ENCODE measurements around the gene PROX1. TPM values are rescaled to one million over a fixed set of nuclear protein-coding genes. Genes with fewer than 3 reads are reported as not detected.

Gene PROX1
- total RNA-seq, 2 experiments from 2014 or later: not detected

GRCh38 chr1:213940947-213941346, 46.8 kb upstream of the PROX1 start:
- Histone ChIP-seq H3K4me1 (ENCODE audit: insufficient read depth, low read length, poor library complexity, severe bottlenecking) (no peaks in the 10 kb centered on the region), H4K20me1 (ENCODE audit: insufficient read depth, low read length) (no peaks in the 10 kb centered on the region), H3K36me3 (ENCODE audit: insufficient read depth, low read length) (no peaks in the 10 kb centered on the region), H3K4me3 (ENCODE audit: low read depth, low read length, poor library complexity, severe bottlenecking) (no peak overlapping the region), H3K79me2 (ENCODE audit: insufficient read depth, low read depth, low read length) (no peaks in the 10 kb centered on the region), H2AFZ (ENCODE audit: low read length) (no peak overlapping the region), H3K4me2 (ENCODE audit: low read length) (no peak overlapping the region), H3K27ac (ENCODE audit: low read depth, low read length, poor library complexity, severe bottlenecking) (no peak overlapping the region), H3K9me2 (ENCODE audit: insufficient read depth, low read length) (no peaks in the 10 kb centered on the region), H3K9me3 (ENCODE audit: low read length) (no peaks in the 10 kb centered on the region)
- intact Hi-C loops (cut with micrococcal nuclease; ENCODE audit: unreplicated experiment): no loop called here
- BruUV-seq (replicated peaks): no TSS peak
- ChIA-PET POLR2A (no interaction called here), CTCF (ENCODE audit: unreplicated experiment) (no interaction called here)
- no peak for DNase-seq (ENCODE audit: low spot score)
- no peak for TF ChIP-seq EZH2phosphoT487 (IDR thresholded peaks at IDR 0.05; ENCODE audit: borderline replicate concordance, low read depth, low read length)
- no peak for TF ChIP-seq CTCF (conservative IDR thresholded peaks at IDR 0.05; ENCODE audit: low read length)

GRCh38 chr1:213942061-213942460, 45.7 kb upstream of the PROX1 start:
- intact Hi-C loops (cut with micrococcal nuclease; ENCODE audit: unreplicated experiment): no loop called here
- Histone ChIP-seq H3K27ac (ENCODE audit: low read depth, low read length, poor library complexity, severe bottlenecking) (no peak overlapping the region), H3K9me3 (ENCODE audit: low read length) (no peaks in the 10 kb centered on the region), H3K79me2 (ENCODE audit: insufficient read depth, low read depth, low read length) (no peaks in the 10 kb centered on the region), H2AFZ (ENCODE audit: low read length) (no peak overlapping the region), H3K4me3 (ENCODE audit: low read depth, low read length, poor library complexity, severe bottlenecking) (no peak overlapping the region), H3K36me3 (ENCODE audit: insufficient read depth, low read length) (no peaks in the 10 kb centered on the region), H3K4me1 (ENCODE audit: insufficient read depth, low read length, poor library complexity, severe bottlenecking) (no peaks in the 10 kb centered on the region), H3K4me2 (ENCODE audit: low read length) (no peak overlapping the region), H4K20me1 (ENCODE audit: insufficient read depth, low read length) (no peaks in the 10 kb centered on the region), H3K9me2 (ENCODE audit: insufficient read depth, low read length) (no peaks in the 10 kb centered on the region)
- TF ChIP-seq EZH2phosphoT487 (IDR thresholded peaks at IDR 0.05; ENCODE audit: borderline replicate concordance, low read depth, low read length): no peak
- TF ChIP-seq CTCF (conservative IDR thresholded peaks at IDR 0.05; ENCODE audit: low read length): no peak
- ChIA-PET CTCF (ENCODE audit: unreplicated experiment) (no interaction called here), POLR2A (interaction anchor here (0.7 kb wide), 1 partner anchor 383 kb away, joined by 3 read pairs; no protein-coding TSS in a partner anchor)
- BruUV-seq (replicated peaks): no TSS peak
- DNase-seq (ENCODE audit: low spot score): no peak

- Histone ChIP-seq H2AFZ (ENCODE audit: low read length) (no peak overlapping the region), H3K4me1 (ENCODE audit: insufficient read depth, low read length, poor library complexity, severe bottlenecking) (no peaks in the 10 kb centered on the region), H3K9me3 (ENCODE audit: low read length) (no peaks in the 10 kb centered on the region), H3K4me3 (ENCODE audit: low read depth, low read length, poor library complexity, severe bottlenecking) (no peak overlapping the region), H3K4me2 (ENCODE audit: low read length) (no peak overlapping the region), H4K20me1 (ENCODE audit: insufficient read depth, low read length) (no peaks in the 10 kb centered on the region), H3K9me2 (ENCODE audit: insufficient read depth, low read length) (no peaks in the 10 kb centered on the region), H3K79me2 (ENCODE audit: insufficient read depth, low read depth, low read length) (no peaks in the 10 kb centered on the region), H3K36me3 (ENCODE audit: insufficient read depth, low read length) (no peaks in the 10 kb centered on the region), H3K27ac (ENCODE audit: low read depth, low read length, poor library complexity, severe bottlenecking) (no peak overlapping the region)
- no TSS peak for BruUV-seq (replicated peaks)
- no peak for DNase-seq (ENCODE audit: low spot score)
- POLR2A ChIA-PET: interaction anchor here (1.1 kb wide), 1 partner anchor 15 kb away, joined by 3 read pairs; no protein-coding TSS in a partner anchor
- intact Hi-C loops (cut with micrococcal nuclease; ENCODE audit: unreplicated experiment): no loop called here
- TF ChIP-seq EZH2phosphoT487 (IDR thresholded peaks at IDR 0.05; ENCODE audit: borderline replicate concordance, low read depth, low read length) (no peak), CTCF (conservative IDR thresholded peaks at IDR 0.05; ENCODE audit: low read length) (no peak)
- CTCF ChIA-PET (ENCODE audit: unreplicated experiment): no interaction called here
These were observed 40.5 kb upstream of the PROX1 start for GRCh38 chr1:213947200-213947801.

Data from OCI-LY7 (cell line).